Activated CD4-positive, CD25-positive, alpha-beta regulatory T cell (primary cell): Measurements from ENCODE around the gene RER1.

ENCODE experiments used
- DNase-seq, 4 experiments: peaks; one replicate each; lab custom pipeline; 2025; lab: John Stamatoyannopoulos, UW

Gene RER1

GRCh38 chr1:2391931-2392509, 379 bp downstream of the RER1 start:
- no peak for DNase-seq

GRCh38 chr1:2392686-2393085, 1.0 kb downstream of the RER1 start:
- no peak for DNase-seq

GRCh38 chr1:2393471-2393877, 1.8 kb downstream of the RER1 start:
- no peak for DNase-seq

GRCh38 chr1:2394220-2394619, 2.6 kb downstream of the RER1 start:
- DNase-seq, result no peak

GRCh38 chr1:2394761-2395160, 3.1 kb downstream of the RER1 start:
- DNase-seq, result no peak

GRCh38 chr1:2395245-2395644, 3.6 kb downstream of the RER1 start:
- DNase-seq, result no peak

- DNase-seq, result no peak
These were observed 4.4 kb downstream of the RER1 start for GRCh38 chr1:2396059-2396458.

- DNase-seq, result no peak
These were observed 4.8 kb downstream of the RER1 start for GRCh38 chr1:2396476-2396875.

- no peak for DNase-seq
These were observed 5.5 kb downstream of the RER1 start for GRCh38 chr1:2397007-2397679.

- no peak for DNase-seq
These were observed 7.2 kb downstream of the RER1 start for GRCh38 chr1:2398871-2399270.

GRCh38 chr1:2399890-2400575, 8.4 kb downstream of the RER1 start:
- no peak for DNase-seq

- no peak for DNase-seq
These were observed 8.9 kb downstream of the RER1 start for GRCh38 chr1:2400576-2400909.

- no peak for DNase-seq
These were observed 9.5 kb downstream of the RER1 start for GRCh38 chr1:2400950-2401649.

GRCh38 chr1:2402420-2402819, 10.8 kb downstream of the RER1 start:
- no peak for DNase-seq

GRCh38 chr1:2403273-2403672, 11.6 kb downstream of the RER1 start:
- DNase-seq, result no peak

GRCh38 chr1:2404142-2404889, 12.7 kb downstream of the RER1 start:
- no peak for DNase-seq

- DNase-seq, result no peak
These were observed 13.4 kb downstream of the RER1 start for GRCh38 chr1:2404890-2405511.

GRCh38 chr1:2405588-2406295, 14.1 kb downstream of the RER1 start:
- no peak for DNase-seq

GRCh38 chr1:2406451-2407041, 14.9 kb downstream of the RER1 start:
- no peak for DNase-seq

- DNase-seq, result no peak
These were observed 15.7 kb downstream of the RER1 start for GRCh38 chr1:2407166-2407990.
